Thyroid gland (tissue), 4 donors: ENCODE data around the gene TM4SF5.

ENCODE experiments used
- POLR2A ChIP-seq, 2 donors: fragments of 450-650 bp; IDR thresholded peaks; one replicate each; pipeline ENCODE4 v1.6.1; 2017; ENCODE audit warnings: antibody characterized with exemption in 2 of 2, mild to moderate bottlenecking in 2 of 2, moderate library complexity in 1 of 2
- TF ChIP-seq, protein P1 (sequence below), 6 experiments: fragments of 200-600 bp in 3 of 6; fragments of 450-650 bp in 3 of 6; sonication (generic) in 3 of 6; IDR thresholded peaks; one replicate each; pipeline ENCODE4 v1.5.1; 2016 to 2019; ENCODE audit warnings: antibody characterized with exemption in 6 of 6, mild to moderate bottlenecking in 2 of 6, inconsistent platforms in 1 of 6, moderate library complexity in 1 of 6

DNA sequence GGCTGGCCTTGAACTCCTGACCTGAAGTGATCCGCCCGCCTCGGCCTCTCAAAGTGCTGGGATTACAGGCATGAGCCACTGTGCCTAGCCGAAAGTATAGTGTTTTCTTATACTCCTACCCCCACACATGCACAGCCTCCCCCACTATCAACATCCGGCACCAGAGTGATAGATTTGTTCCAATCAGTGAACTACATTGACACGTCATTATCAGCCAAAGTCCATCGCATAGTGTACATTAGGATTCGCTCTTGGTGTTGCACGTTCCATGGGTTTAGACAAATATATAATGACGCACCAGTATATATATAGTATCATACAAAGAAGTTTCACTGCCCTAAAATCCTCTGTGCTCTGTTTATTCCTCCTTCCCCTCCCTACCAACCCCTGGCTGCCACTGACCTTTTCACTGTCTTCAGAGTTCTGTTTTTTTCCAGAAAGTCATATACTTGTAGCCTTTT, 11.9 kb upstream of the TM4SF5 start:
- TF ChIP-seq, protein P1, sequence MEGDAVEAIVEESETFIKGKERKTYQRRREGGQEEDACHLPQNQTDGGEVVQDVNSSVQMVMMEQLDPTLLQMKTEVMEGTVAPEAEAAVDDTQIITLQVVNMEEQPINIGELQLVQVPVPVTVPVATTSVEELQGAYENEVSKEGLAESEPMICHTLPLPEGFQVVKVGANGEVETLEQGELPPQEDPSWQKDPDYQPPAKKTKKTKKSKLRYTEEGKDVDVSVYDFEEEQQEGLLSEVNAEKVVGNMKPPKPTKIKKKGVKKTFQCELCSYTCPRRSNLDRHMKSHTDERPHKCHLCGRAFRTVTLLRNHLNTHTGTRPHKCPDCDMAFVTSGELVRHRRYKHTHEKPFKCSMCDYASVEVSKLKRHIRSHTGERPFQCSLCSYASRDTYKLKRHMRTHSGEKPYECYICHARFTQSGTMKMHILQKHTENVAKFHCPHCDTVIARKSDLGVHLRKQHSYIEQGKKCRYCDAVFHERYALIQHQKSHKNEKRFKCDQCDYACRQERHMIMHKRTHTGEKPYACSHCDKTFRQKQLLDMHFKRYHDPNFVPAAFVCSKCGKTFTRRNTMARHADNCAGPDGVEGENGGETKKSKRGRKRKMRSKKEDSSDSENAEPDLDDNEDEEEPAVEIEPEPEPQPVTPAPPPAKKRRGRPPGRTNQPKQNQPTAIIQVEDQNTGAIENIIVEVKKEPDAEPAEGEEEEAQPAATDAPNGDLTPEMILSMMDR (IDR thresholded peaks at IDR 0.05), result no peak
- no peak for TF ChIP-seq POLR2A (IDR thresholded peaks at IDR 0.05)
